ENCODE data around the gene SUN3. TPM values are rescaled to one million over a fixed set of nuclear protein-coding genes. Genes with fewer than 3 reads are reported as not detected.
A peak's percentile ranks its signal among the peaks of the same experiment; 100 is the strongest.
"Not testable (repeated sequence)": the region's sequence is repeated elsewhere in the genome, so short reads cannot be mapped to it uniquely, and the experiment has no call there.

SUN3 gene
- total RNA-seq, 1 donor from 2014 or later = not detected

- TF ChIP-seq, protein P1, sequence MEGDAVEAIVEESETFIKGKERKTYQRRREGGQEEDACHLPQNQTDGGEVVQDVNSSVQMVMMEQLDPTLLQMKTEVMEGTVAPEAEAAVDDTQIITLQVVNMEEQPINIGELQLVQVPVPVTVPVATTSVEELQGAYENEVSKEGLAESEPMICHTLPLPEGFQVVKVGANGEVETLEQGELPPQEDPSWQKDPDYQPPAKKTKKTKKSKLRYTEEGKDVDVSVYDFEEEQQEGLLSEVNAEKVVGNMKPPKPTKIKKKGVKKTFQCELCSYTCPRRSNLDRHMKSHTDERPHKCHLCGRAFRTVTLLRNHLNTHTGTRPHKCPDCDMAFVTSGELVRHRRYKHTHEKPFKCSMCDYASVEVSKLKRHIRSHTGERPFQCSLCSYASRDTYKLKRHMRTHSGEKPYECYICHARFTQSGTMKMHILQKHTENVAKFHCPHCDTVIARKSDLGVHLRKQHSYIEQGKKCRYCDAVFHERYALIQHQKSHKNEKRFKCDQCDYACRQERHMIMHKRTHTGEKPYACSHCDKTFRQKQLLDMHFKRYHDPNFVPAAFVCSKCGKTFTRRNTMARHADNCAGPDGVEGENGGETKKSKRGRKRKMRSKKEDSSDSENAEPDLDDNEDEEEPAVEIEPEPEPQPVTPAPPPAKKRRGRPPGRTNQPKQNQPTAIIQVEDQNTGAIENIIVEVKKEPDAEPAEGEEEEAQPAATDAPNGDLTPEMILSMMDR (IDR thresholded peaks at IDR 0.05) = no peak
- TF ChIP-seq POLR2A (IDR thresholded peaks at IDR 0.05) (no peak), POLR2AphosphoS5 (IDR thresholded peaks at IDR 0.05; ENCODE audit: insufficient read depth in 1 of 2, low read depth in 1 of 2) (no peak)
- Histone ChIP-seq H3K36me3 (no peaks in the 10 kb centered on the region), H3K27me3 (no peaks in the 10 kb centered on the region), H3K27ac (no peak overlapping the region), H3K4me3 (no peak overlapping the region), H3K9me3 (no peaks in the 10 kb centered on the region), H3K4me1 (no peaks in the 10 kb centered on the region)
- intact Hi-C loops (cut with DNase I) = no loop called here
- no peak for DNase-seq (ENCODE audit: extremely low spot score in 2 of 2)
Observed at GRCh38 chr7:47988496-47989386, 40.2 kb downstream of the SUN3 start.

DNA sequence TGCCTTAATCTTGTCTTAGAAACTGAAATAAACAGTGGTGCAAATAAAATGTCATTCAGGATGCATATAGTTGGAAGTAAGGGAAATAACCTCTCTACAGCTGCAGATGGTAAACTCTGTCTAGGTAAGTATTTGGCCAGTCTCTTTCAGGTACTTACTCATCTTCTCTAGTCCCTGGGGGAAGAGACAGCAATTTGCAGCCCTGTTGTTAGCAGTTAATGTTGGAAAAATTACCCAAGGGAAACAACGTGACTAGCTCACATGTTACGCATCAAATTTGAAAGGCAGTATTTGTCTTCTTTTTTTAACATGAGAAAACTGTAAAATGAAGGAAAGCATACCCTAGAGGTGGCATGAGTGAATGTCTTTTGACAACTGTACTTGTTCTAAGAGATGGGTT lies 46.3 kb downstream of the SUN3 start:
- Histone ChIP-seq H3K4me1 (peaks cover 13% of the 10 kb centered on the region), H3K27ac (no peak overlapping the region), H3K9me3 (no peaks in the 10 kb centered on the region), H3K36me3 (peaks cover 0 to 2% of the 10 kb centered on the region in 2 donors), H3K27me3 (no peaks in the 10 kb centered on the region), H3K4me3 (no peak overlapping the region)
- DNase-seq (ENCODE audit: extremely low spot score in 2 of 2) = no peak
- TF ChIP-seq POLR2A (IDR thresholded peaks at IDR 0.05) (no peak), POLR2AphosphoS5 (IDR thresholded peaks at IDR 0.05; ENCODE audit: insufficient read depth in 1 of 2, low read depth in 1 of 2) (no peak)
- intact Hi-C loops (cut with DNase I) = no loop called here

GRCh38 chr7:47980648-47981047 lies 48.3 kb downstream of the SUN3 start:
- H3K27ac ChIP-seq; H3K4me3 ChIP-seq; intact Hi-C loops (cut with DNase I); H3K27me3 ChIP-seq; DNase-seq (ENCODE audit: extremely low spot score in 2 of 2); H3K9me3 ChIP-seq: not testable (repeated sequence)
- Histone ChIP-seq H3K36me3 (peaks cover 8 to 22% of the 10 kb centered on the region in 2 donors), H3K4me1 (peaks cover 14% of the 10 kb centered on the region)

DNA sequence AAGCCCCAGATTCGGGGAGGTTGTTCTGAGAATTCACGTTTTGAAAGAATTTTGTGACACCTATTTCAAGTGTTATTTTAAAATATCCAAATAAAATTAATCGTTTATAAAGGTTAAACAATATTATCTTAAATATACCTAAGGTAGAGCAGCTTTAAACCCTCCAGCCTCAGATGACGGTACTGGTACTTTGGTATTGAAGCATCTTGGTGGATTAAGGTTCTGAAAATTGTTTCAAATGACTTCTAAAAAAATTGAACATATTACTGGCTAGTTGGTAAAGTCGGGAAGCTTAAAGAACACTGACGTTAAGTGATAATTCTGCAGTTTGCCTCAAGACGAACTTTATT lies 49.1 kb downstream of the SUN3 start:
- no peak for TF ChIP-seq POLR2A (IDR thresholded peaks at IDR 0.05)
- TF ChIP-seq POLR2AphosphoS5 (IDR thresholded peaks at IDR 0.05; ENCODE audit: insufficient read depth in 1 of 2, low read depth in 1 of 2) = no peak
- TF ChIP-seq, protein P1 (IDR thresholded peaks at IDR 0.05) = no peak

DNA sequence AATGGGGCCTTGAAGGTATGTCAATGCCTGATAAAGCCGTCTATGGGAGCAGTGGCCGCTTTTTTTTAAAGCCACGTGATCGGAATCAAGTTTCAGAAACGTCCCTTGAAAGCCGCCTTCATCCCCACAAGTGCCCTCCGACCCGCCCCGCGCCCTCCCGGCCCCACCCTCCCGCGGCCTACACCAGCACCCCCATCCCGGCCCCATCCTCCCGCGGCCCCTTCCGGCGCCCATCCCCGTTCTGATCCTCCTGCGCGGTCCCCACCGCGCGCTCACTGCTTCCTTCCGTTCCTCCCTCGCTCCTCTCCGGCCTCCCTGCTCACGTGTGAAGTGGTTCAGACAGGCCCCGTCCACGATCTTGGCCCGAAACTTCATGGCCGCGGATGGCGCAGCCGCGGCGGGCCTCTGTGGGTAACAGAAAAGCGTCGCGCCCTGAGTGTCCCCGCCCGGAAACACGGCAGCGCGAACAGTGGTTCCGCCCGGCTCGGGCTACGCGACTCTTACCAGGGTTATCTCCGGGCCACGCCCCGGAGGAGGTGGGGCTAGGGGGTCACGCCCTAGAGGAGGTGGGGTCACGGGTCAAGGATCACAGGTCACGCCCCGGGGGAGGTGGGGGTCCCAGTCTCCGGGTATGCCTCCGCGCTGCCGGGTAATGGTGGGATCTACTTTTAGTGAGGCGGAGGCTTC lies 49.6 kb downstream of the SUN3 start, which contains the start of gene HUS1:
TSS of gene HUS1 (minus strand) at position 471 of the 687 bp plus-strand sequence. CDS start at position 375, 96 bp downstream.
- Histone ChIP-seq H3K4me3 (peak within 1 kb of the TSS; percentile 77 to 83), H3K27ac (peak within 1 kb of the TSS; percentile 93), H3K36me3 (peaks cover 8 to 35% of the 10 kb centered on the region in 2 donors), H3K4me1 (peaks cover 14% of the 10 kb centered on the region), H3K9me3 (no peaks in the 10 kb centered on the region), H3K27me3 (no peaks in the 10 kb centered on the region)
- DNase-seq (ENCODE audit: extremely low spot score in 2 of 2) = peak in 1 of 2 donors; percentile 91
- intact Hi-C loops (cut with DNase I) = no loop called here
- TF ChIP-seq, protein P1 (IDR thresholded peaks at IDR 0.05) = no peak
- TF ChIP-seq POLR2A (IDR thresholded peaks at IDR 0.05) = peak in 1 of 2 donors; percentile 47
- peak; percentile 75 to 93 for TF ChIP-seq POLR2AphosphoS5 (IDR thresholded peaks at IDR 0.05; ENCODE audit: insufficient read depth in 1 of 2, low read depth in 1 of 2)

More for the DNA sequence above, 49.1 kb downstream of the SUN3 start:
- no peaks in the 10 kb centered on the region for H3K9me3 ChIP-seq
- H3K27ac ChIP-seq = peak overlapping the region; percentile 93
- H3K27me3 ChIP-seq = no peaks in the 10 kb centered on the region
- H3K36me3 ChIP-seq = peaks cover 8 to 30% of the 10 kb centered on the region in 2 donors
- intact Hi-C loops (cut with DNase I) = no loop called here
- peaks cover 14% of the 10 kb centered on the region for H3K4me1 ChIP-seq
- DNase-seq (ENCODE audit: extremely low spot score in 2 of 2) = no peak
- H3K4me3 ChIP-seq = peak overlapping the region; percentile 77 to 83

Data from vagina (tissue), 2 donors.